Lower lobe of right lung (tissue), 2 donors: ENCODE data around the gene RABGEF1. TPM values are rescaled to one million over a fixed set of nuclear protein-coding genes. Genes with fewer than 3 reads are reported as not detected.
A peak's percentile ranks its signal among the peaks of the same experiment; 100 is the strongest.

Source experiments
- ATAC-seq, 2 donors: fragments of 200-7000 bp; cut with Tn5 transposase; one replicate each; pipeline ENCODE4 v1.9.1; 2020 to 2022; ENCODE audit warnings: mild to moderate bottlenecking in 2 of 2, moderate library complexity in 2 of 2
- DNase-seq: peaks from one replicate; pipeline ENCODE4 v3.0.0-alpha.2; 2020
- H3K27ac ChIP-seq: fragments of 200-600 bp; one replicate; pipeline ENCODE4 v1.8.0; 2022
- H3K27me3 ChIP-seq: fragments of 200-600 bp; one replicate; pipeline ENCODE4 v1.8.0; 2022; ENCODE audit warnings: low read depth
- H3K36me3 ChIP-seq: fragments of 200-600 bp; one replicate; pipeline ENCODE4 v1.8.0; 2022; ENCODE audit warnings: mild to moderate bottlenecking
- H3K4me1 ChIP-seq: fragments of 200-600 bp; one replicate; pipeline ENCODE4 v1.8.0; 2022
- H3K4me3 ChIP-seq: fragments of 200-600 bp; one replicate; pipeline ENCODE4 v1.8.0; 2022; ENCODE audit warnings: mild to moderate bottlenecking
- H3K9me3 ChIP-seq: fragments of 200-600 bp; one replicate; pipeline ENCODE4 v1.8.0; 2022
- intact Hi-C: fragments of 100-400 bp; cut with DNase I; formaldehyde crosslinking; loops from one replicate; pipeline ENCODE4 v1.11.0; 2022
- total RNA-seq: library from RNA; stranded (reverse); fragmentation: NEBNext Ultra II Directional; extraction: Animal tissue kit (Norgen Biotek cat#: 25700); gene quantifications from one replicate; pipeline ENCODE4 v1.2.1, GENCODE V29; 2021
- TF ChIP-seq, protein P1 (sequence below): fragments of 200-600 bp; IDR thresholded peaks from one replicate; pipeline ENCODE4 v1.8.0; 2022; ENCODE audit warnings: antibody characterized with exemption, mild to moderate bottlenecking
- donor health status: DM: no; HTN: yes; CAD: no; lungs with severe emphysema.

The RABGEF1 gene
- total RNA-seq, 1 donor from 2014 or later, result 24.1 TPM

DNA sequence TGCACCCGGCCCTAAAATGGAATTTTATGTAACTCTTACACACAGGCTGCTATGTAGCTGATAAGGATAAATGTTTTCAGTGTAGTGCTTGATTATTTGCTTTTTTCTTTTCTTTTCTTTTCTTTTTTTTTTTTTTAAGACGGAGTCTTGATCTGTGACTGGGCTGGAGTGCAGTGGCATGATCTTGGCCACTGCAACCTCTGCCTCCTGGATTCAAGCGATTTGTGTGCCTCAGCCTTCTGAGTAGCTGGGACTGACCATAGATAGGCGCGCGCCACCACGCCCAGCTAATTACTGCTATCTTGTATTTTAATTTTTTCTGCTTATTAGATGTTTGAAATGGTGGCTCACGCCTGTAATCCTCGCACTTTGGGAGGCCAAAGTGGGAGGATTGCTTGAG lies 3.4 kb downstream of the RABGEF1 start:
- DNase-seq (no peak), ATAC-seq (no peak)
- Histone ChIP-seq H3K27ac (no peak overlapping the region), H3K4me3 (no peak overlapping the region), H3K4me1 (peaks cover 32% of the 10 kb centered on the region), H3K36me3 (peaks cover 8% of the 10 kb centered on the region), H3K9me3 (no peaks in the 10 kb centered on the region), H3K27me3 (no peaks in the 10 kb centered on the region)
- intact Hi-C loops, result no loop called here
- TF ChIP-seq, protein P1, sequence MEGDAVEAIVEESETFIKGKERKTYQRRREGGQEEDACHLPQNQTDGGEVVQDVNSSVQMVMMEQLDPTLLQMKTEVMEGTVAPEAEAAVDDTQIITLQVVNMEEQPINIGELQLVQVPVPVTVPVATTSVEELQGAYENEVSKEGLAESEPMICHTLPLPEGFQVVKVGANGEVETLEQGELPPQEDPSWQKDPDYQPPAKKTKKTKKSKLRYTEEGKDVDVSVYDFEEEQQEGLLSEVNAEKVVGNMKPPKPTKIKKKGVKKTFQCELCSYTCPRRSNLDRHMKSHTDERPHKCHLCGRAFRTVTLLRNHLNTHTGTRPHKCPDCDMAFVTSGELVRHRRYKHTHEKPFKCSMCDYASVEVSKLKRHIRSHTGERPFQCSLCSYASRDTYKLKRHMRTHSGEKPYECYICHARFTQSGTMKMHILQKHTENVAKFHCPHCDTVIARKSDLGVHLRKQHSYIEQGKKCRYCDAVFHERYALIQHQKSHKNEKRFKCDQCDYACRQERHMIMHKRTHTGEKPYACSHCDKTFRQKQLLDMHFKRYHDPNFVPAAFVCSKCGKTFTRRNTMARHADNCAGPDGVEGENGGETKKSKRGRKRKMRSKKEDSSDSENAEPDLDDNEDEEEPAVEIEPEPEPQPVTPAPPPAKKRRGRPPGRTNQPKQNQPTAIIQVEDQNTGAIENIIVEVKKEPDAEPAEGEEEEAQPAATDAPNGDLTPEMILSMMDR, result no peak

DNA sequence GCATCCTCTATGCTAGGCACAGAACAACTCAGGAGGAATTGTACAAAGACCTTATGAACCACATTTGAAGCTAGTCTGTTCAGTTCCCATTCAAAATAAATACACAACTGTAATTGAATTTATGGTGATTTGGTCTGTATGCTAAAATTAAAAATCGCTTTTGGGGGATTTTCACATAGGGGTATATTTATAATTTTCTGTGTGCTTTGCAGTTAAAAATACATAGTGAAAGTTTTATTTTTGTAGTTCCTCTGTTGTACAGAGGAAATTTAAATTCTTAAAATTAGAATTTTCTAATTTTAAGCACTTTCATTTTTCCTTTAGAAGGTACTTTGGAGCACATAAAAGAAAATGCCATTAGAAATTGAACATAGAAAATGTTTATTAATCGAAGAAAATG lies 6.9 kb downstream of the RABGEF1 start:
- intact Hi-C loops, result no loop called here
- ATAC-seq, result no peak
- no peak overlapping the region for H3K27ac ChIP-seq
- H3K9me3 ChIP-seq, result no peaks in the 10 kb centered on the region
- peaks cover 8% of the 10 kb centered on the region for H3K36me3 ChIP-seq
- H3K4me3 ChIP-seq, result no peak overlapping the region
- no peaks in the 10 kb centered on the region for H3K27me3 ChIP-seq
- H3K4me1 ChIP-seq, result peaks cover 13% of the 10 kb centered on the region
- no peak for DNase-seq
- TF ChIP-seq, protein P1, result no peak

DNA sequence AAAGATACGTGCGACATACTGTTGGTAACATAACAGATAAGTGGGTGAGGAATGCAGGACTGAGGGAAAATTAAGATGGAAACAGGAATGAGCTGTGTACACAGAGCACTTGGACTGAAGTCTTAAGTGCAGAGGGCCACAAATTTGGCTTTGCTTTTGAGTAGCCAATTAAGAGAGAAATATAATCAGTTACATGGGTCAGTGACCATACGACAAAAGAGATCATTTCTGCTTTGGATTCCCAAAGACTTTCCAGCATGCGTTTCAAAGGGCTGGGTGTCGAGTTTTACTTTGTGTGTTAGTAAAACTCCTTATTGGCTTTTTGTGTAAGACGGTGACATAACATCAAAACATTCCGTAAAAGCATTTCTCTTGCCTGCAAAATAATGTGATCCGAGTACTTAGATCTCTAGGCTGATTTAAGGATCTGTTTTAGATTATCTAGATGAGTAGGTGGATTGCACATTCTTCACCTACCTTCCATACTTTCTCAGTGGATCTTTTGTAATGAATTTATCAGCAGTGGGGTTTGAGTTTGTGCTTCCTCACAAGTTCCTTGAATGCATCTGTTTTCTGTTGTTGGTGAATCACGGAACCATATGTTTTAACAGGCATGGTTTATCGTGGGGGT lies 7.5 kb downstream of the RABGEF1 start:
- peaks cover 9% of the 10 kb centered on the region for H3K4me1 ChIP-seq
- TF ChIP-seq, protein P1, result no peak
- ATAC-seq, result peak; percentile 60 to 62
- intact Hi-C loops, result no loop called here
- no peaks in the 10 kb centered on the region for H3K9me3 ChIP-seq
- no peak for DNase-seq
- peaks cover 8% of the 10 kb centered on the region for H3K36me3 ChIP-seq
- H3K27ac ChIP-seq, result peak overlapping the region; percentile 13
- H3K4me3 ChIP-seq, result no peak overlapping the region
- H3K27me3 ChIP-seq, result no peaks in the 10 kb centered on the region

DNA sequence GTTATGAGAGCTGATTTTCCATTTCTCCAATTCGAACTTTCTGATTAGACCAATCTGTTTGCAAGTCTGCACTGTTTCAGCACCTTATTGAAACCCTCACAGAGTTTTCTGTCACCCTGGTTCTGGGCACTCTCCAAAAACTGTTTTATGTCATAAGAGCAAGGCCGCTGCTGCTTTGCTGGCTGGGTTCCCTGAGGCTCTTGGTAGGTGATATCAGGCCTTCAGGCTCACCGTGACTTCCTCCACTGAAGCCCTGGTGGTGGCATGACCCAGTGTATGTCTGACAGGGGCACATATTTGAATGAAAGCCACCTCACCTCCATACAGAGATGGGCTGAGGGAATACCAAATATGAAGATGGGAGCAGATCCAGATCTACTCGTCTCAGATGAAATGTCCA lies 8.3 kb downstream of the RABGEF1 start:
- DNase-seq, result peak; percentile 58
- H3K36me3 ChIP-seq, result peaks cover 8% of the 10 kb centered on the region
- TF ChIP-seq, protein P1, result no peak
- intact Hi-C loops, result no loop called here
- no peaks in the 10 kb centered on the region for H3K9me3 ChIP-seq
- H3K4me1 ChIP-seq, result peaks cover 9% of the 10 kb centered on the region
- H3K4me3 ChIP-seq, result no peak overlapping the region
- H3K27ac ChIP-seq, result no peak overlapping the region
- no peaks in the 10 kb centered on the region for H3K27me3 ChIP-seq
- ATAC-seq, result peak; percentile 70 to 82

DNA sequence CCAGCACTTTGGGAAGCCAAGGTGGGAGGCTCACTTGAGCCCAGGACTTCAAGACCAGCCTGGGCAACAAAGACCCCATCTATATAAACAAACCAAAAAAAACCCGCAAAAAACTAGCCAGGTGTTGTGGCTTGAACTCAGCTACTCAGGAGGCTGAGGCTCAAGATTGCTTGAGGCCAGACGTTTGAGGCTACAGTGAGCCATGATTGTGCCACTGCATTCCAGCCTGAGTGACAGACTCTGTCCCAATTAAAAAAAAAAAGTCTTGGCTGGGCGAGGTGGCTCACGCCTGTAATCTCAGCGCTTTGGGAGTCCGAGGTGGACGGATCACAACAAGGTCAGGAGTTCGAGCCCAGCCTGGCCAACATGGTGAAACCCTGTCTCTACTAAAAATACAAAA lies 11.4 kb downstream of the RABGEF1 start:
- TF ChIP-seq, protein P1, result no peak
- no peaks in the 10 kb centered on the region for H3K27me3 ChIP-seq
- no peaks in the 10 kb centered on the region for H3K36me3 ChIP-seq
- DNase-seq, result no peak
- no peak overlapping the region for H3K27ac ChIP-seq
- H3K4me3 ChIP-seq, result no peak overlapping the region
- intact Hi-C loops, result no loop called here
- H3K9me3 ChIP-seq, result no peaks in the 10 kb centered on the region
- ATAC-seq, result no peak
- H3K4me1 ChIP-seq, result peaks cover 9% of the 10 kb centered on the region
